ENCODE measurements around the gene FAM13C.
"Not testable (repeated sequence)": the region's sequence is repeated elsewhere in the genome, so short reads cannot be mapped to it uniquely, and the experiment has no call there.

The FAM13C gene

GRCh38 chr10:59225211-59225610 lies 137.1 kb downstream of the FAM13C start:
- no peak for DNase-seq

- DNase-seq: not testable (repeated sequence)
Observed at GRCh38 chr10:59223597-59223996, 138.8 kb downstream of the FAM13C start.

GRCh38 chr10:59222788-59223187 lies 139.6 kb downstream of the FAM13C start:
- DNase-seq: no peak

- no peak for DNase-seq
Observed at GRCh38 chr10:59216178-59216869, 146.0 kb downstream of the FAM13C start.

GRCh38 chr10:59214160-59214559 lies 148.2 kb downstream of the FAM13C start:
- DNase-seq: no peak

GRCh38 chr10:59212301-59212798 lies 150.0 kb downstream of the FAM13C start:
- no peak for DNase-seq

- DNase-seq: no peak
Observed at GRCh38 chr10:59206204-59206720, 156.1 kb downstream of the FAM13C start.
